GDM1 (cell line): ENCODE data around the gene CHRM5.

Experiments
- DNase-seq: peaks from one replicate; lab custom pipeline; 2025; lab: John Stamatoyannopoulos, UW

Gene CHRM5

DNA sequence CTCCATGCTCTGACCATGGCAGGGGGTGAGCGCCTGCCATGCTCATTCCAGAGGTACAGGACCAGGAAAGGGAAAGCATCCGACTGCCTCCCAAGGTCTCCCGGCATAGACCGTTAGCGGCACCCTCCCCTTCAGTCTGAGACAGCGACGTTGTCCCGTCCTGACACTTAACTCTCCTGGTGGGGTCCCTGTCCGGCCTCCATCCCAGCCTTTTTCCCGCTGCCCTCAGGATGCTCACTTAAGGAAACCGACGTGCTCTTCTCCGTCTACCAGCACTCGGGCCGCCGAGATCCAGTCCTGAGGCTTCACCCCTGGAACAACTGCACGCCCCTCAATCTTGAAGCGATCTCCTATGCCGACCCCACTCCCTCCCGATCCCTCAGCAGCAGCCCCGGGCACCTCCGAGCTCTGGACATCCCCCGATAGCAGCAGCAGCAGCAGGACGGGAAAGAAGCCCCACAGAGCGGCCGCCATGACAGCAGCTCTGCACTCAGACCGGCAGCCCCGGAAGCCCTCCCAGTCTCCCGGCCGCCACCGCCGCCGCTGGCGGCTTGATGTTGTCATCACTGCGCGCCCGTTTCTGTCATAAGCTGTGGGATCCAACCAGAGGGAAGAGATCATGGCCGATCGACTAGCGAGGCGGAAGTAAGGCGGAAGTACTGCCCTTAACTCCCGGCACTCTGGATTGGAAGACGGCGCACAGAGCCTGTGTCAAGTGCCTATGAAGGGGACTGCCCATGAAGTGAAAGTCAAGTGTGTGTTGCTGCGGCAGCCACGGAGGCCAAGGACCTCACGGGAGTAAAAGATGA, 133.3 kb downstream of the CHRM5 start, which contains the start of the genes EMC7 and PGBD4:
EMC7 (minus strand) TSS at position 497 of the 809 bp plus-strand sequence; CDS start at position 474, 23 bp downstream.
PGBD4 (plus strand) TSS at position 718 of the 809 bp plus-strand sequence. CDS start 449 bp downstream, outside the sequence.
- DNase-seq, result peak; percentile 98

DNA sequence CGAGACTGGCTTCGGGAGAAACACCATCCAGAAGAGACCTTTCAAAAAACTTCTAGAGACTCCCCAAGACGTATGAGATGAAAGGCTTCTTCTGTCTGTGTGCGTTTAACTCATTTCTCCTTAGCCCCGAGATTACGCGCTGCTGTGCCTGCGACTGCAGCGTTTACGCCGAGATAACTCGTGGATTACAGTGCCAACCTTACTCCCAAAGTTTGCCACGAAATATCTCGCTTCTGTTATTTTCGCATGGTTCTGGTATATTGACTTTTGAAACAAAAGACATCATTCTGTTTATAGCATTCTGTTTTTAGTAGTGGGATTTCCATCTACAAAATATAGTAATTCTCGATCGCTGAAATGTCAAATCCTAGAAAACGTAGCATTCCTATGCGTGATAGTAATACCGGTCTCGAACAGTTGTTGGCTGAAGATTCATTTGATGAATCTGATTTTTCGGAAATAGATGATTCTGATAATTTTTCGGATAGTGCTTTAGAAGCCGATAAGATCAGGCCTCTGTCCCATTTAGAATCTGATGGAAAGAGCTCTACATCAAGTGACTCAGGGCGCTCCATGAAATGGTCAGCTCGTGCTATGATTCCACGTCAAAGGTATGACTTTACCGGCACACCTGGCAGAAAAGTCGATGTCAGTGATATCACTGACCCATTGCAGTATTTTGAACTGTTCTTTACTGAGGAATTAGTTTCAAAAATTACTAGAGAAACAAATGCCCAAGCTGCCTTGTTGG, 134.1 kb downstream of the CHRM5 start:
- no peak for DNase-seq

DNA sequence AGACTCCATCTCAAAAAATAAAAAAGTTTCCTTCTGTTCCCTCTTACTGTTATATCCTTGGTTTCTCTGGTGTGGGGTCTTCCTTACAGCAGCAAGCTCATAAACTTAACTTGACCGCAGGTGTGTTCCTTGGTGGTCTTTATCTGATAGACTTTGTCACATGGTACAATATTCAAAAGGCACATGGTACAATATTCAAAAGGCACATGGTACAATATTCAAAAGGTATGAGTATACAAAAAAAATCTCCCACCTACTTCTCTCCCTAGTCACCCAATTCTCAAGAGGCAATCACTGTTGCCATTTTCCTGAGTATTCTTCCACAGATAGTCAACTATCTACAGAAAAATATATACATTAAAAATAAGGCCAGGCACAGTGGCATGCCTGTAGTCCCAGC, 138.1 kb downstream of the CHRM5 start:
- no peak for DNase-seq

DNA sequence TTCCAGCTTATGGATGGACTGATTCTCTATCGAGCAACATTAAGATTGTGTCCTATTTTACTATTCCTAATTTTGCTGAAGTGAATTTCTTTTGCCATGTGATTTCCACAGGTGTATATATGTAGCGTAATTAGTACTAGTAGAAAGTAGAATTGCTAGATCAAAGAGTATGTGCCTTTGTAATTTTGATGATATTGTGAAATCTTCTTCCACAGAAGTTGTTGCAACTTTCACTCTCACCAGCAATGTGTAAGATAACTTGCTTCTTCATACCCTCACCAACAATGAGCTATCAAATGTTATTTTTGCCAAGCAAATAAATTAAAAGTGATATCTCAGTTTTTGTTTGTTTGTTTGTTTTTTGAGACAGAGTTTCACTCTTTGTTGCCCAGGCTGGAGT, 139.0 kb downstream of the CHRM5 start:
- no peak for DNase-seq

DNA sequence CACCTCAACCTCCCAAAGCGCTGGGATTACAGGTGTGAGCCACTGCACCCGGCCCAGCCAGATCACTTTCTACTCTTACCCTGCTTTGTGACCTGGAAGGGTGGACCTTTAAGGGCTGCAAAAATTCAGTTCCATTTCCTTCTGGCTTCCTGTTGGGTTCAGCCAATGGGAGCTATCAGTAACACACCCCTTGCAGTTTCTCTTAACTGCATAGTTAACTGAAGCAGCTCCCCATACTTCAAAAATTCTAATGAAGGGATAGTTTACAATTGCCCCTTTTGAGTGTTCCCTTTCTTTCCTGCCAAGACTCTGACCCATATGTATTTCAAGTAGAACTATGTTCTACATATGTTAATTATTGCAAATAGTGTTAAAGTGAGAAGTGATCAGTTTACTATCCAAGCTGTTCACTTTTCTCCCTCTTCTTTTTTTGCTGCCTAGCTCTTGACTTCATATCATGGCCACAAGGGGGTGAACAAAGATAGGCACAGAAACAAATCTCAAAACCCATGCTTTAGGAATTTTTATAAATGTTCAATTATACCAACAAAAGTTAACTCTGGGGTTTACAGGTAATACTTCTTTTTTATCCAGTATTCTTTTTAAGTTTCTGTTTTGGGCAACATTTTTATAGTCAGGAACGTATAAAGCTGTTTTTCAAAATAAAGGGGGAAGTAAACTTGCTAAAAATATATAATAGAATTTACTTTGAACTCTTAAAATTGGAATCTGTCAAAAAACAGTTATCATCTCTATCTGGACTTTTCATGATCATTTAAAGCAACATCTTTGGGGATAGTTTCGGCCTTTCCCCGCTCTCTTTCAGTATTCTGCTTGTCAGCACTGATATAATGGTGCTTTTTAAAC, 141.7 kb downstream of the CHRM5 start:
- no peak for DNase-seq

DNA sequence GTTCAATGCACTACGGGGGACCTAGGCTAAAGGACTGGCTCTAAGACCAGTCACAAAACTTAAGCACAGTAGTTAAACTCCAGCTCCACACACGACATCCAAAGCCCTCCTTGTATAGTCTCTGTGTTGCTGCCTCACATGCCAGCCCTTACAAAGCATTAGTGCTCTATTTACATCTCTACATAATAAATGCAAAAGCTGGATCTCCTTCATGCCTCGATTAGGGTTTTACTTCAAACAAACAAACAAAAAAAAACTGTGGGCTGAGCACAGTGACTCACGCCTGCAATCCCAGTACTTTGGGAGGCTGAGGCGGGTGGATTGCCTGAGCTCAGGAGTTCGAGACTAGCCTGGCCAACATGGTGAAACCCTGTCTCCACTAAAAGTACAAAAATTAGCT, 143.2 kb downstream of the CHRM5 start:
- DNase-seq, result no peak

DNA sequence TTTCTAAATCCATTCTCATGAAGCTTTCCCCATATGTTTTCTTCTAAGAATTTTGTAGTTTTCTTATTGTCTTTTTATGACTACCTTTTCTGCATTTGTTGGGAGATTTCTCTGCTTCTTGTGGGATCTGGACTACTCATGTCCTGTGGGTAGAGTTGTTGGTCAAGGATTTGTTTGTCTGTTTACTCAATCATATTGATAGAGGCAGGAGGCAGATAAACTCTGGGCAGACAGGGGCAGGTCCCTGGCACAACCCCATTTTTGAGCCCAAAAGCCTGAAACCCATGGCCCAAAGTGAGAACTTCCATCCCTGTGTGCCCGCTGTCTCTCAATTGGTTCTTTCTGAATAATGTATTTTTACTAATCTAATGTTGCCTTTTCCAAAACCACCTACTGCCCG, 145.9 kb downstream of the CHRM5 start:
- no peak for DNase-seq

DNA sequence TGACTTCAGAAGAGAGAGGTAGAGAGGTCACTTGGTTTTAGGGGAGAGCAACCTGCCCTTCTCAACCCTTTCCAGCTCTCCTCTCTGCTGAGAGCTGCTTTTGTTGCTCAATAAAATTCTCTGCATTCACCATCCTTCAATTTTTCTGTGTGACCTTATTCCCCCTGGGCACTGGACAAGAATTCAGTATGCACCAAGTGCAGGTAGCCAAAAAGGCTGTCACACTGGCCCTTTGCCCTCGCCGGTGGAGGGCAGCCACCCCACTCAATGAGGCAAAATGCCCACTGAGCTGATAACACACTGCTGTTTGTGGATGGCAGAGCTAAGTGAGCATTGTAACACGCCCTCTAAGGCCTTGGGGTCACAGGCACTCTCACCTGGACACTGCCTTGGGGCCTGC, 146.4 kb downstream of the CHRM5 start:
- no peak for DNase-seq

DNA sequence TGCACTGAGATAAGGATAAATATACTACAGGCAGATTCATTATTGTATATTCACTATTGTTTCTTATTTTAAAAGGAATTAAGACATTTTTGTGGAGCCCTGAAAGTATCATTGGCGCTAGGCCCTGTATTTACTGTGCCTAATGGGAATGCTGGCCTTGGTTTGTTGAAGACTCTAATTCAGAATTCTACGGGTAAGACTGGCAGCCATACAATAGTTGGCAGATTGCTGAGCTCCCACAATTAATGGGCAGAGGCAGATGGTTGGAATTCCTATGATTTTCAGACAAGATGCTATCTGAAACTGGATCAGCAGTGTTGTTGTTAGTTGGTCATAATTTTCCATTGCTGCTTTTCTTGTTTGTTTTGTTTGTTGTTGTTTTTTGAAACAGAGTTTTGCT, 148.3 kb downstream of the CHRM5 start:
- no peak for DNase-seq
